Measurements from ENCODE around the gene BYSL. TPM values are rescaled to one million over a fixed set of nuclear protein-coding genes. Genes with fewer than 3 reads are reported as not detected.
A peak's percentile ranks its signal among the peaks of the same experiment; 100 is the strongest.

Gene BYSL
- polyA plus RNA-seq, 1 donor (not counting 4 experiments of a cell fraction or from before 2014, with no cell fraction given): 34.3 TPM

- Histone ChIP-seq H3K9me3 (ENCODE audit: control insufficient read depth, low read depth, low read length) (no peaks in the 10 kb centered on the region), H3K79me2 (ENCODE audit: control insufficient read depth, insufficient read depth, low read length) (peaks cover 70% of the 10 kb centered on the region), H3K9me1 (ENCODE audit: control insufficient read depth, extremely low read depth, insufficient read depth, low read length) (no peaks in the 10 kb centered on the region), H3K27me3 (ENCODE audit: control insufficient read depth, extremely low read depth, insufficient read depth, low read length) (no peaks in the 10 kb centered on the region), H3K27ac (ENCODE audit: control insufficient read depth, insufficient read depth, low read length) (peak overlapping the region; percentile 100), H3K4me2 (ENCODE audit: control insufficient read depth, extremely low read depth, insufficient read depth, low read depth, low read length) (peak overlapping the region; percentile 82), H3K4me1 (ENCODE audit: control insufficient read depth, extremely low read depth, insufficient read depth, low read length) (peaks cover 32% of the 10 kb centered on the region), H2AFZ (ENCODE audit: control insufficient read depth, low read length) (no peak overlapping the region), H3K4me3 (ENCODE audit: control insufficient read depth in 2 of 3, extremely low read depth in 1 of 3, insufficient read depth in 2 of 3, low read depth in 1 of 3, low read length in 3 of 3) (peak overlapping the region; percentile 90 to 100 (median 95)), H3K36me3 (ENCODE audit: control insufficient read depth in 2 of 2, extremely low read depth in 1 of 2, insufficient read depth in 2 of 2, low read length in 2 of 2) (peaks cover 2 to 24% of the 10 kb centered on the region in 2 experiments), H4K20me1 (ENCODE audit: control insufficient read depth, extremely low read depth, insufficient read depth, low read length) (peaks cover 3% of the 10 kb centered on the region), H3K9ac (ENCODE audit: control insufficient read depth, extremely low read depth, insufficient read depth, low read length) (peak overlapping the region; percentile 100)
- dilution Hi-C loops (cut with MboI; ENCODE audit: extremely low pct_ligation_motif_present, low sequenced_read_pairs): no loop called here
- FAIRE-seq (no peak), DNase-seq (ENCODE audit: low read depth, low spot score) (no peak)
- TF ChIP-seq CTCF (optimal IDR thresholded peaks at IDR 0.05 in 1 of 3, IDR thresholded peaks at IDR 0.05 in 1 of 3, conservative IDR thresholded peaks at IDR 0.05 in 1 of 3; ENCODE audit: extremely low read depth in 1 of 3, insufficient read depth in 2 of 3, low read length in 3 of 3) (no peak), EZH2 (IDR thresholded peaks at IDR 0.05; ENCODE audit: low read length) (no peak)
These were observed 855 bp downstream of the BYSL start for GRCh38 chr6:41922154-41922553.

- Histone ChIP-seq H3K9me1 (ENCODE audit: control insufficient read depth, extremely low read depth, insufficient read depth, low read length) (no peaks in the 10 kb centered on the region), H3K27ac (ENCODE audit: control insufficient read depth, insufficient read depth, low read length) (no peak overlapping the region), H3K79me2 (ENCODE audit: control insufficient read depth, insufficient read depth, low read length) (peaks cover 60% of the 10 kb centered on the region), H2AFZ (ENCODE audit: control insufficient read depth, low read length) (no peak overlapping the region), H3K27me3 (ENCODE audit: control insufficient read depth, extremely low read depth, insufficient read depth, low read length) (no peaks in the 10 kb centered on the region), H3K9ac (ENCODE audit: control insufficient read depth, extremely low read depth, insufficient read depth, low read length) (no peak overlapping the region), H3K4me3 (ENCODE audit: control insufficient read depth in 2 of 3, extremely low read depth in 1 of 3, insufficient read depth in 2 of 3, low read depth in 1 of 3, low read length in 3 of 3) (no peak overlapping the region), H3K4me2 (ENCODE audit: control insufficient read depth, extremely low read depth, insufficient read depth, low read depth, low read length) (no peak overlapping the region), H3K4me1 (ENCODE audit: control insufficient read depth, extremely low read depth, insufficient read depth, low read length) (peaks cover 12% of the 10 kb centered on the region), H3K9me3 (ENCODE audit: control insufficient read depth, low read depth, low read length) (no peaks in the 10 kb centered on the region), H3K36me3 (ENCODE audit: control insufficient read depth in 2 of 2, extremely low read depth in 1 of 2, insufficient read depth in 2 of 2, low read length in 2 of 2) (peaks cover 39 to 68% of the 10 kb centered on the region in 2 experiments), H4K20me1 (ENCODE audit: control insufficient read depth, extremely low read depth, insufficient read depth, low read length) (peaks cover 3% of the 10 kb centered on the region)
- FAIRE-seq (no peak), DNase-seq (ENCODE audit: low read depth, low spot score) (no peak)
- dilution Hi-C loops (cut with MboI; ENCODE audit: extremely low pct_ligation_motif_present, low sequenced_read_pairs): no loop called here
- TF ChIP-seq EZH2 (IDR thresholded peaks at IDR 0.05; ENCODE audit: low read length) (no peak), CTCF (optimal IDR thresholded peaks at IDR 0.05 in 1 of 3, IDR thresholded peaks at IDR 0.05 in 1 of 3, conservative IDR thresholded peaks at IDR 0.05 in 1 of 3; ENCODE audit: extremely low read depth in 1 of 3, insufficient read depth in 2 of 3, low read length in 3 of 3) (no peak)
These were observed 6.0 kb downstream of the BYSL start for GRCh38 chr6:41927253-41927652.
